MCF 10A (cell line): ENCODE measurements around the gene MPZ. TPM values are rescaled to one million over a fixed set of nuclear protein-coding genes. Genes with fewer than 3 reads are reported as not detected.

Experiments used
- BruUV-seq: library from RNA; stranded (reverse); fragments of 400-500 nt; replicated peaks from 2 replicates; lab custom pipeline; 2021; lab: Mats Ljungman, UMichigan
- CTCF ChIA-PET: fragments of 300-600 bp; sonication (Branson Sonifier 250); formaldehyde crosslinking; extraction: SDS; loops from one replicate; lab custom pipeline; 2021; ENCODE audit warnings: antibody characterized with exemption, inconsistent platforms; lab: Yijun Ruan, JAX
- POLR2A ChIA-PET: fragments of 300-600, 350-650 bp; sonication (Branson Sonifier 250); formaldehyde crosslinking; extraction: SDS; loops from one replicate; lab custom pipeline; 2020; ENCODE audit warnings: antibody characterized with exemption, inconsistent platforms; lab: Yijun Ruan, JAX
- DNase-seq: peaks from one replicate; pipeline ENCODE4 v3.0.0-alpha.2; 2018; ENCODE audit not compliant: unreplicated experiment
- H3K27ac Mint-ChIP-seq: one replicate; pipeline ENCODE4 v1.8.0; 2022; ENCODE audit warnings: mild to moderate bottlenecking, low read depth, mixed read lengths; ENCODE audit not compliant: unreplicated experiment
- H3K27me3 Mint-ChIP-seq: one replicate; pipeline ENCODE4 v1.8.0; 2022; ENCODE audit warnings: mixed read lengths; ENCODE audit not compliant: insufficient read depth, unreplicated experiment
- H3K36me3 Mint-ChIP-seq: one replicate; pipeline ENCODE4 v1.8.0; 2022; ENCODE audit warnings: mild to moderate bottlenecking, moderate library complexity, mixed read lengths; ENCODE audit not compliant: insufficient read depth, unreplicated experiment
- H3K4me1 Mint-ChIP-seq: one replicate; pipeline ENCODE4 v1.8.0; 2022; ENCODE audit warnings: mixed read lengths; ENCODE audit not compliant: insufficient read depth, unreplicated experiment
- H3K4me3 Mint-ChIP-seq: one replicate; pipeline ENCODE4 v1.8.0; 2022; ENCODE audit warnings: mild to moderate bottlenecking, moderate library complexity, mixed read lengths; ENCODE audit not compliant: unreplicated experiment
- H3K9me3 Mint-ChIP-seq: one replicate; pipeline ENCODE4 v1.8.0; 2022; ENCODE audit warnings: mixed read lengths; ENCODE audit not compliant: unreplicated experiment
- CTCF ChIP-seq: fragments of 200-600 bp; IDR thresholded peaks from one replicate; pipeline ENCODE4 v1.8.0; 2022; ENCODE audit warnings: antibody characterized with exemption, mild to moderate bottlenecking; ENCODE audit not compliant: unreplicated experiment
- intact Hi-C: fragments of 100-400 bp; cut with micrococcal nuclease; formaldehyde crosslinking; loops from 2 replicates; pipeline ENCODE4 v1.14.1; 2022
- total RNA-seq: library from RNA; stranded (reverse); gene quantifications from 2 replicates; pipeline ENCODE4 v1.2.3, GENCODE V29; 2022

Gene MPZ
- total RNA-seq, 1 experiment from 2014 or later = 0.37 TPM

GRCh38 chr1:161285113-161285512 is 24.7 kb downstream of the MPZ start:
- ChIA-PET POLR2A (interaction anchor here (1.2 to 1.3 kb wide), 2 partner anchors 29 to 36 kb away, joined by 3 to 5 read pairs; partner anchors contain the start of gene SDHC), CTCF (interaction anchor here (1.0 to 3.5 kb wide), 4 partner anchors 36 to 93 kb away, joined by 4 to 34 read pairs (median 7); partner anchors contain the start of gene TOMM40L)
- no peak for DNase-seq
- intact Hi-C loops = no loop called here
- no peaks in the 10 kb centered on the region for H3K36me3 Mint-ChIP-seq
- no TSS peak for BruUV-seq
- no peak for TF ChIP-seq CTCF
- peaks cover 70% of the 10 kb centered on the region for H3K27me3 Mint-ChIP-seq
- H3K9me3 Mint-ChIP-seq = no peaks in the 10 kb centered on the region
- no peak overlapping the region for H3K27ac Mint-ChIP-seq
- no peak overlapping the region for H3K4me3 Mint-ChIP-seq
- H3K4me1 Mint-ChIP-seq = no peaks in the 10 kb centered on the region

GRCh38 chr1:161282991-161283390 is 26.8 kb downstream of the MPZ start:
- Mint-ChIP-seq H3K4me1 (no peaks in the 10 kb centered on the region), H3K27ac (no peak overlapping the region), H3K36me3 (no peaks in the 10 kb centered on the region), H3K4me3 (no peak overlapping the region), H3K27me3 (peaks cover 82% of the 10 kb centered on the region), H3K9me3 (no peaks in the 10 kb centered on the region)
- intact Hi-C loops = no loop called here
- TF ChIP-seq CTCF = no peak
- no peak for DNase-seq
- ChIA-PET POLR2A (interaction anchor here (0.7 kb wide), 1 partner anchor 57 kb away, joined by 3 read pairs; no protein-coding TSS in a partner anchor), CTCF (interaction anchor here (0.6 to 2.6 kb wide), 8 partner anchors 9 to 91 kb away, joined by 3 to 31 read pairs (median 4); partner anchors contain the start of gene TOMM40L)
- BruUV-seq = no TSS peak

DNA sequence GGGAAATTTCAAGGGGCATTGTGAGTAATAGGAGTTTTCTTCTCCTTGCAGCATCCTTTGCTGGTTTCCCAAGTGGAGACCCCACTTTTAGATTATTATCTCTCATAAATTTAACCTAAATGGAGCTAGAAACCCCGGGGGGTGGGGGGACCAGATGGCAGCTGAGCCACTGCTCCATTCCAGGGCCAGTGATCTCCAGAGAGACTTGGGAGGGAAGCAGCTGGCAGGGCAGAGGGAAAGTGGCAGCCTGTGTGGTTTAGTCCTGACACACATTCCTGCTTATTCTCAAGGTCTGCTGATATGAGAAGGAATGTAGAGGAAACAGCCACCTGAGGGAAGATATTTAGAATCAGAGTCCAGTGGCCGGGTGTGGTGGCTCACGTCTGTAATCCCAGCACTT is 34.9 kb downstream of the MPZ start:
- ChIA-PET CTCF (interaction anchor here (0.6 to 1.7 kb wide), 4 partner anchors 9 to 108 kb away, joined by 3 to 13 read pairs (median 10); partner anchors contain the start of gene TOMM40L), POLR2A (no interaction called here)
- no peaks in the 10 kb centered on the region for H3K9me3 Mint-ChIP-seq
- H3K36me3 Mint-ChIP-seq = no peaks in the 10 kb centered on the region
- H3K27me3 Mint-ChIP-seq = peaks cover 58% of the 10 kb centered on the region
- intact Hi-C loops = loop anchor here (5.0 kb wide), 1 partner anchor 33 kb away; no protein-coding TSS in a partner anchor
- no peak for TF ChIP-seq CTCF
- H3K27ac Mint-ChIP-seq = no peak overlapping the region
- DNase-seq = no peak
- H3K4me3 Mint-ChIP-seq = no peak overlapping the region
- no TSS peak for BruUV-seq
- no peaks in the 10 kb centered on the region for H3K4me1 Mint-ChIP-seq

DNA sequence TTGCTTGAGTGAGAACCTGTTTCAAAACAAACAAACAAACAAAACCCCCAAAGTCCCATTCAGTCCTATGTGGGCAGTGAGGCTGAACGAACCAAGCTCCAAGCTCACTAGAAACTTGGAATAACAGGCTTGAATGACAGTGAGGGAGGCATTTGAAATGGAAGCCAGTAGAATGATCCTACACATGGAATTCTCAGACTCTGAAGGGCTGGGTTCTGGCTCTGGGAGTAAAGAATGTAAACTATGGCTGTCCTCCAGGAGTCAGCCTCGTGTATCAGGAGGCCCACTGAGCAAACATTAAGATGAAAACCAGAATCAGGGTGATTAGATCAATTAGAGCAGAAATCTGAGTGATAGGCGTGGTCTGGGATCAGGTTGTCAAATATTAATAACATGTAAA is 36.4 kb downstream of the MPZ start:
- no TSS peak for BruUV-seq
- POLR2A ChIA-PET = interaction anchor here (1.2 to 2.9 kb wide), 2 partner anchors 13 to 71 kb away, joined by 4 to 7 read pairs; partner anchors contain the start of gene NDUFS2
- Mint-ChIP-seq H3K4me3 (no peak overlapping the region), H3K27ac (no peak overlapping the region), H3K9me3 (no peaks in the 10 kb centered on the region), H3K27me3 (peaks cover 43% of the 10 kb centered on the region), H3K4me1 (no peaks in the 10 kb centered on the region), H3K36me3 (no peaks in the 10 kb centered on the region)
- no peak for DNase-seq
- CTCF ChIA-PET = interaction anchor here (0.5 to 3.6 kb wide), 3 partner anchors 18 to 761 kb away, joined by 3 to 17 read pairs (median 12); partner anchors contain the start of gene TOMM40L
- TF ChIP-seq CTCF = no peak
- intact Hi-C loops = no loop called here
